Activated CD8-positive, alpha-beta memory T cell treated with anti-CD3 and anti-CD28 coated beads for 36 hours (primary cell): ENCODE results near the gene IPCEF1. TPM values are rescaled to one million over a fixed set of nuclear protein-coding genes. Genes with fewer than 3 reads are reported as not detected.

Source experiments
- CTCF ChIA-PET: fragments of 350-600 bp; sonication (Branson Sonifier 250); formaldehyde crosslinking; loops from one replicate; lab custom pipeline; 2021; ENCODE audit warnings: antibody characterized with exemption; lab: Charles Lee
- POLR2A ChIA-PET: fragments of 350-600 bp; sonication (Branson Sonifier 250); formaldehyde crosslinking; loops from one replicate; lab custom pipeline; 2021; ENCODE audit warnings: antibody characterized with exemption; lab: Charles Lee
- total RNA-seq, 2 experiments: library from RNA; stranded (reverse); gene quantifications; one replicate each; pipeline ENCODE4 v1.2.3, GENCODE V29; 2021

The IPCEF1 gene
- total RNA-seq, 2 experiments from 2014 or later = 13.0 to 13.3 TPM

GRCh38 chr6:154378518-154378917 is 21.9 kb upstream of the IPCEF1 start:
- POLR2A ChIA-PET = no interaction called here
- CTCF ChIA-PET = no interaction called here

GRCh38 chr6:154377726-154378125 is 21.1 kb upstream of the IPCEF1 start:
- POLR2A ChIA-PET = no interaction called here

GRCh38 chr6:154373971-154374370 is 17.4 kb upstream of the IPCEF1 start:
- ChIA-PET CTCF (no interaction called here), POLR2A (no interaction called here)

More at GRCh38 chr6:154377726-154378125, 21.1 kb upstream of the IPCEF1 start:
- CTCF ChIA-PET = no interaction called here

GRCh38 chr6:154371281-154371680 is 14.7 kb upstream of the IPCEF1 start:
- POLR2A ChIA-PET = no interaction called here
- CTCF ChIA-PET = interaction anchor here (1.2 to 1.5 kb wide), 3 partner anchors 10 to 214 kb away, joined by 3 to 5 read pairs (median 3); no protein-coding TSS in a partner anchor

GRCh38 chr6:154370545-154370944 is 13.9 kb upstream of the IPCEF1 start:
- CTCF ChIA-PET = interaction anchor here (1.2 to 1.5 kb wide), 3 partner anchors 9 to 213 kb away, joined by 3 to 5 read pairs (median 3); no protein-coding TSS in a partner anchor
- POLR2A ChIA-PET = no interaction called here

GRCh38 chr6:154367839-154368695 is 11.5 kb upstream of the IPCEF1 start:
- POLR2A ChIA-PET = no interaction called here

GRCh38 chr6:154367336-154367735 is 10.7 kb upstream of the IPCEF1 start:
- POLR2A ChIA-PET = no interaction called here
- CTCF ChIA-PET = no interaction called here

More at GRCh38 chr6:154367839-154368695, 11.5 kb upstream of the IPCEF1 start:
- CTCF ChIA-PET = no interaction called here

GRCh38 chr6:154363821-154364220 is 7.2 kb upstream of the IPCEF1 start:
- POLR2A ChIA-PET = no interaction called here
- CTCF ChIA-PET = no interaction called here

GRCh38 chr6:154361476-154361875 is 4.9 kb upstream of the IPCEF1 start:
- POLR2A ChIA-PET = interaction anchor here (0.6 kb wide), 1 partner anchor 72 kb away, joined by 4 read pairs; no protein-coding TSS in a partner anchor
- CTCF ChIA-PET = interaction anchor here (1.5 kb wide), 1 partner anchor 9 kb away, joined by 5 read pairs; no protein-coding TSS in a partner anchor

- ChIA-PET POLR2A (no interaction called here), CTCF (interaction anchor here (1.5 kb wide), 1 partner anchor 10 kb away, joined by 5 read pairs; no protein-coding TSS in a partner anchor)
These were observed 3.9 kb upstream of the IPCEF1 start for GRCh38 chr6:154360476-154360875.

- ChIA-PET POLR2A (no interaction called here), CTCF (no interaction called here)
These were observed 3.1 kb upstream of the IPCEF1 start for GRCh38 chr6:154359679-154360078.

GRCh38 chr6:154359161-154359574 is 2.6 kb upstream of the IPCEF1 start:
- POLR2A ChIA-PET = no interaction called here
- CTCF ChIA-PET = no interaction called here

- ChIA-PET POLR2A (no interaction called here), CTCF (no interaction called here)
These were observed 1.5 kb upstream of the IPCEF1 start for GRCh38 chr6:154358019-154358545.

GRCh38 chr6:154356113-154356512 is 490 bp downstream of the IPCEF1 start:
- ChIA-PET POLR2A (interaction anchor here (0.6 kb wide), 1 partner anchor 26 kb away, joined by 4 read pairs; no protein-coding TSS in a partner anchor), CTCF (interaction anchor here (0.6 kb wide), 1 partner anchor 202 kb away, joined by 4 read pairs; no protein-coding TSS in a partner anchor)

- CTCF ChIA-PET = no interaction called here
- POLR2A ChIA-PET = no interaction called here
These were observed 2.3 kb downstream of the IPCEF1 start for GRCh38 chr6:154354265-154354777.

GRCh38 chr6:154353626-154354025 is 3.0 kb downstream of the IPCEF1 start:
- POLR2A ChIA-PET = interaction anchor here (0.6 kb wide), 1 partner anchor 36 kb away, joined by 3 read pairs; no protein-coding TSS in a partner anchor
- CTCF ChIA-PET = interaction anchor here (0.6 kb wide), 1 partner anchor 121 kb away, joined by 3 read pairs; no protein-coding TSS in a partner anchor

- POLR2A ChIA-PET = no interaction called here
- CTCF ChIA-PET = interaction anchor here (0.6 kb wide), 1 partner anchor 121 kb away, joined by 3 read pairs; no protein-coding TSS in a partner anchor
These were observed 3.6 kb downstream of the IPCEF1 start for GRCh38 chr6:154352898-154353585.

GRCh38 chr6:154350293-154350692 is 6.3 kb downstream of the IPCEF1 start:
- POLR2A ChIA-PET = no interaction called here
- CTCF ChIA-PET = no interaction called here

GRCh38 chr6:154347981-154348380 is 8.6 kb downstream of the IPCEF1 start:
- ChIA-PET CTCF (no interaction called here), POLR2A (no interaction called here)
